GM23338 (cell line): ENCODE results near the gene RNGTT. TPM values are rescaled to one million over a fixed set of nuclear protein-coding genes. Genes with fewer than 3 reads are reported as not detected.

Experiments used
- ATAC-seq: fragments of 200-7000 bp; cut with Tn5 transposase; 3 replicates; pipeline ENCODE4 v1.9.1; 2020
- DNase-seq: peaks from one replicate; pipeline ENCODE4 v3.0.0-alpha.2; 2015; ENCODE audit warnings: low spot score
- H2AFZ ChIP-seq: fragments of 200-600 bp; sonication (generic); 2 replicates; pipeline ENCODE4 v1.8.0; 2016; ENCODE audit warnings: antibody characterized with exemption, mild to moderate bottlenecking, moderate library complexity
- H3F3A ChIP-seq: fragments of 200-600 bp; sonication (generic); replicated peaks from 2 replicates; pipeline ENCODE4 v1.8.0; 2017; ENCODE audit warnings: antibody characterized with exemption, mixed run types, low read depth
- H3K27ac ChIP-seq: fragments of 200-600 bp; sonication (generic); 2 replicates; pipeline ENCODE4 v1.6.1; 2016; ENCODE audit warnings: low read depth
- H3K27me3 ChIP-seq: fragments of 200-600 bp; sonication (generic); 2 replicates; pipeline ENCODE4 v1.8.0; 2016; ENCODE audit warnings: mild to moderate bottlenecking, mixed run types, moderate library complexity; ENCODE audit not compliant: insufficient read depth
- H3K36me3 ChIP-seq: fragments of 200-600 bp; sonication (generic); 2 replicates; pipeline ENCODE4 v1.8.0; 2016; ENCODE audit warnings: mild to moderate bottlenecking; ENCODE audit not compliant: insufficient read depth
- H3K4me1 ChIP-seq: fragments of 200-600 bp; sonication (generic); 2 replicates; pipeline ENCODE4 v1.8.0; 2016; ENCODE audit warnings: mild to moderate bottlenecking, moderate library complexity; ENCODE audit not compliant: insufficient read depth
- H3K4me2 ChIP-seq: fragments of 200-600 bp; sonication (generic); 2 replicates; pipeline ENCODE4 v1.7.1; 2017; ENCODE audit warnings: mixed run types
- H3K4me3 ChIP-seq: fragments of 200-600 bp; sonication (generic); 2 replicates; pipeline ENCODE4 v1.6.1; 2016; ENCODE audit warnings: mixed run types
- H3K79me2 ChIP-seq: fragments of 200-600 bp; sonication (generic); replicated peaks from 2 replicates; pipeline ENCODE4 v1.8.0; 2017; ENCODE audit warnings: mild to moderate bottlenecking; ENCODE audit not compliant: insufficient read depth
- H3K9me2 ChIP-seq: fragments of 200-600 bp; sonication (generic); 2 replicates; pipeline ENCODE4 v1.8.0; 2017; ENCODE audit not compliant: insufficient read depth
- H4K20me1 ChIP-seq: fragments of 200-600 bp; sonication (generic); replicated peaks from 2 replicates; pipeline ENCODE4 v1.8.0; 2017; ENCODE audit warnings: mild to moderate bottlenecking; ENCODE audit not compliant: insufficient read depth
- H3K27ac Mint-ChIP-seq: 2 replicates; pipeline ENCODE4 v1.8.0; 2020; ENCODE audit warnings: inconsistent platforms, mild to moderate bottlenecking, moderate library complexity, mixed read lengths
- H3K27me3 Mint-ChIP-seq: 3 replicates; pipeline ENCODE4 v1.8.0; 2022; ENCODE audit warnings: low read depth, mild to moderate bottlenecking, moderate library complexity, mixed read lengths, inconsistent platforms; ENCODE audit not compliant: insufficient read depth, poor library complexity
- H3K36me3 Mint-ChIP-seq: 3 replicates; pipeline ENCODE4 v1.8.0; 2021; ENCODE audit warnings: low read depth, mild to moderate bottlenecking, inconsistent platforms, moderate library complexity, mixed read lengths
- H3K4me1 Mint-ChIP-seq: 3 replicates; pipeline ENCODE4 v1.8.0; 2020; ENCODE audit warnings: mild to moderate bottlenecking, inconsistent platforms, mixed read lengths
- H3K4me3 Mint-ChIP-seq: 3 replicates; pipeline ENCODE4 v1.8.0; 2021; ENCODE audit warnings: moderate library complexity, mild to moderate bottlenecking, inconsistent platforms, mixed read lengths
- H3K9me3 Mint-ChIP-seq: 3 replicates; pipeline ENCODE4 v1.8.0; 2020; ENCODE audit warnings: moderate library complexity, mild to moderate bottlenecking, inconsistent platforms, mixed read lengths
- CREB1 ChIP-seq: fragments of 250-450 bp; sonication (Bioruptor Pico); IDR thresholded peaks from 2 replicates; pipeline ENCODE4 v1.5.0; 2020; ENCODE audit warnings: low read depth, mild to moderate bottlenecking, moderate library complexity
- CTCF ChIP-seq, 2 experiments: fragments of 200-600 bp in 1 of 2; sonication (generic) in 1 of 2; conservative IDR thresholded peaks; 2 replicates each; pipeline versions ENCODE4 v1.5.1 to v1.6.1; 2016 to 2017; ENCODE audit warnings: antibody characterized with exemption in 2 of 2, low read depth in 2 of 2, mild to moderate bottlenecking in 2 of 2, moderate library complexity in 1 of 2
- EZH2 ChIP-seq: fragments of 200-600 bp; sonication (generic); IDR thresholded peaks from one replicate; pipeline ENCODE4 v1.8.0; 2017; ENCODE audit warnings: antibody characterized with exemption, mild to moderate bottlenecking, low read depth; ENCODE audit not compliant: unreplicated experiment
- EZH2phosphoT487 ChIP-seq: fragments of 200-600 bp; sonication (generic); IDR thresholded peaks from one replicate; pipeline ENCODE4 v1.8.1; 2018; ENCODE audit warnings: antibody characterized with exemption; ENCODE audit not compliant: unreplicated experiment
- JUNB ChIP-seq: IDR thresholded peaks from one replicate; pipeline ENCODE4 v1.6.1; 2016; ENCODE audit warnings: antibody characterized with exemption; ENCODE audit not compliant: unreplicated experiment
- NANOG ChIP-seq: IDR thresholded peaks from 2 replicates; pipeline ENCODE4 v1.6.1; 2016; ENCODE audit warnings: antibody characterized with exemption, borderline replicate concordance
- POLR2AphosphoS5 ChIP-seq: IDR thresholded peaks from 2 replicates; pipeline ENCODE4 v1.6.1; 2016; ENCODE audit warnings: antibody characterized with exemption, low read depth
- STAT1 ChIP-seq: IDR thresholded peaks from one replicate; pipeline ENCODE4 v1.6.1; 2016; ENCODE audit warnings: antibody characterized with exemption; ENCODE audit not compliant: unreplicated experiment
- ZNF114 ChIP-seq: fragments of 250-450 bp; sonication (Bioruptor Pico); IDR thresholded peaks from 2 replicates; pipeline ENCODE4 v1.5.0; 2020; ENCODE audit warnings: mild to moderate bottlenecking, moderate library complexity
- ZNF331 ChIP-seq: fragments of 250-450 bp; sonication (Bioruptor Pico); IDR thresholded peaks from 2 replicates; pipeline ENCODE4 v1.5.0; 2020; ENCODE audit warnings: low read depth, mild to moderate bottlenecking, moderate library complexity
- polyA plus RNA-seq: library from polyadenylated mRNA; unstranded; fragments of >200 nt; fragmentation: Nextera tagmentation; extraction: Ambion mirVana; gene quantifications from 2 replicates; pipeline ENCODE4 v1.2.1, GENCODE V29; 2016
- total RNA-seq: library from RNA; depleted of rRNA; stranded (reverse); fragments of >200 nt; shearing (Covaris generic); gene quantifications from 2 replicates; pipeline ENCODE4 v1.2.3, GENCODE V29; 2014
- TF ChIP-seq, protein P1 (sequence below): IDR thresholded peaks from 2 replicates; pipeline ENCODE4 v1.6.1; 2016; ENCODE audit warnings: antibody characterized with exemption
- TF ChIP-seq, protein P2 (sequence below): IDR thresholded peaks from one replicate; pipeline ENCODE4 v1.6.1; 2018; ENCODE audit warnings: antibody characterized with exemption; ENCODE audit not compliant: unreplicated experiment
- TF ChIP-seq, protein P3 (sequence below): fragments of 250-450 bp; sonication (Bioruptor Pico); IDR thresholded peaks from 2 replicates; pipeline ENCODE4 v1.5.0; 2020; ENCODE audit warnings: mild to moderate bottlenecking, moderate library complexity

RNGTT gene
- total and polyA plus RNA-seq, 2 experiments from 2014 or later = 11.2 to 29.2 TPM

GRCh38 chr6:88662163-88662580, 301.2 kb downstream of the RNGTT start:
- ATAC-seq = no peak
- no peaks in the 10 kb centered on the region; the same call in 1 of the 2 replicates for H3K9me2 ChIP-seq
- H3K36me3 ChIP-seq = no peaks in the 10 kb centered on the region
- H3K4me3 ChIP-seq = no peak overlapping the region
- DNase-seq = no peak
- no peaks in the 10 kb centered on the region for H3F3A ChIP-seq
- H3K4me3 Mint-ChIP-seq = no peak overlapping the region
- H3K4me1 ChIP-seq = no peaks in the 10 kb centered on the region
- peaks cover 24% of the 10 kb centered on the region for H3K9me3 Mint-ChIP-seq
- no peak overlapping the region for H2AFZ ChIP-seq
- H3K36me3 Mint-ChIP-seq = peaks cover 53% of the 10 kb centered on the region
- no peaks in the 10 kb centered on the region for H3K79me2 ChIP-seq
- H4K20me1 ChIP-seq = no peaks in the 10 kb centered on the region
- no peak overlapping the region for H3K27ac ChIP-seq
- H3K27me3 ChIP-seq = no peaks in the 10 kb centered on the region
- no peak overlapping the region for H3K4me2 ChIP-seq
- H3K27ac Mint-ChIP-seq = no peak overlapping the region
- no peaks in the 10 kb centered on the region for H3K4me1 Mint-ChIP-seq
- H3K27me3 Mint-ChIP-seq = peaks cover 2% of the 10 kb centered on the region
- TF ChIP-seq STAT1 (no peak), NANOG (no peak), ZNF331 (no peak), CTCF (conservative IDR thresholded peaks at IDR 0.05; ENCODE audit: low read depth in 2 of 2) (no peak), POLR2AphosphoS5 (no peak), EZH2 (no peak), EZH2phosphoT487 (no peak), ZNF114 (CRISPR knock-in tag) (no peak), CREB1 (CRISPR knock-in tag) (no peak), JUNB (no peak)
- TF ChIP-seq, protein P1, sequence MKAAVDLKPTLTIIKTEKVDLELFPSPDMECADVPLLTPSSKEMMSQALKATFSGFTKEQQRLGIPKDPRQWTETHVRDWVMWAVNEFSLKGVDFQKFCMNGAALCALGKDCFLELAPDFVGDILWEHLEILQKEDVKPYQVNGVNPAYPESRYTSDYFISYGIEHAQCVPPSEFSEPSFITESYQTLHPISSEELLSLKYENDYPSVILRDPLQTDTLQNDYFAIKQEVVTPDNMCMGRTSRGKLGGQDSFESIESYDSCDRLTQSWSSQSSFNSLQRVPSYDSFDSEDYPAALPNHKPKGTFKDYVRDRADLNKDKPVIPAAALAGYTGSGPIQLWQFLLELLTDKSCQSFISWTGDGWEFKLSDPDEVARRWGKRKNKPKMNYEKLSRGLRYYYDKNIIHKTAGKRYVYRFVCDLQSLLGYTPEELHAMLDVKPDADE = no peak
- TF ChIP-seq, protein P2, sequence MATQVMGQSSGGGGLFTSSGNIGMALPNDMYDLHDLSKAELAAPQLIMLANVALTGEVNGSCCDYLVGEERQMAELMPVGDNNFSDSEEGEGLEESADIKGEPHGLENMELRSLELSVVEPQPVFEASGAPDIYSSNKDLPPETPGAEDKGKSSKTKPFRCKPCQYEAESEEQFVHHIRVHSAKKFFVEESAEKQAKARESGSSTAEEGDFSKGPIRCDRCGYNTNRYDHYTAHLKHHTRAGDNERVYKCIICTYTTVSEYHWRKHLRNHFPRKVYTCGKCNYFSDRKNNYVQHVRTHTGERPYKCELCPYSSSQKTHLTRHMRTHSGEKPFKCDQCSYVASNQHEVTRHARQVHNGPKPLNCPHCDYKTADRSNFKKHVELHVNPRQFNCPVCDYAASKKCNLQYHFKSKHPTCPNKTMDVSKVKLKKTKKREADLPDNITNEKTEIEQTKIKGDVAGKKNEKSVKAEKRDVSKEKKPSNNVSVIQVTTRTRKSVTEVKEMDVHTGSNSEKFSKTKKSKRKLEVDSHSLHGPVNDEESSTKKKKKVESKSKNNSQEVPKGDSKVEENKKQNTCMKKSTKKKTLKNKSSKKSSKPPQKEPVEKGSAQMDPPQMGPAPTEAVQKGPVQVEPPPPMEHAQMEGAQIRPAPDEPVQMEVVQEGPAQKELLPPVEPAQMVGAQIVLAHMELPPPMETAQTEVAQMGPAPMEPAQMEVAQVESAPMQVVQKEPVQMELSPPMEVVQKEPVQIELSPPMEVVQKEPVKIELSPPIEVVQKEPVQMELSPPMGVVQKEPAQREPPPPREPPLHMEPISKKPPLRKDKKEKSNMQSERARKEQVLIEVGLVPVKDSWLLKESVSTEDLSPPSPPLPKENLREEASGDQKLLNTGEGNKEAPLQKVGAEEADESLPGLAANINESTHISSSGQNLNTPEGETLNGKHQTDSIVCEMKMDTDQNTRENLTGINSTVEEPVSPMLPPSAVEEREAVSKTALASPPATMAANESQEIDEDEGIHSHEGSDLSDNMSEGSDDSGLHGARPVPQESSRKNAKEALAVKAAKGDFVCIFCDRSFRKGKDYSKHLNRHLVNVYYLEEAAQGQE = no peak
- TF ChIP-seq, protein P3, sequence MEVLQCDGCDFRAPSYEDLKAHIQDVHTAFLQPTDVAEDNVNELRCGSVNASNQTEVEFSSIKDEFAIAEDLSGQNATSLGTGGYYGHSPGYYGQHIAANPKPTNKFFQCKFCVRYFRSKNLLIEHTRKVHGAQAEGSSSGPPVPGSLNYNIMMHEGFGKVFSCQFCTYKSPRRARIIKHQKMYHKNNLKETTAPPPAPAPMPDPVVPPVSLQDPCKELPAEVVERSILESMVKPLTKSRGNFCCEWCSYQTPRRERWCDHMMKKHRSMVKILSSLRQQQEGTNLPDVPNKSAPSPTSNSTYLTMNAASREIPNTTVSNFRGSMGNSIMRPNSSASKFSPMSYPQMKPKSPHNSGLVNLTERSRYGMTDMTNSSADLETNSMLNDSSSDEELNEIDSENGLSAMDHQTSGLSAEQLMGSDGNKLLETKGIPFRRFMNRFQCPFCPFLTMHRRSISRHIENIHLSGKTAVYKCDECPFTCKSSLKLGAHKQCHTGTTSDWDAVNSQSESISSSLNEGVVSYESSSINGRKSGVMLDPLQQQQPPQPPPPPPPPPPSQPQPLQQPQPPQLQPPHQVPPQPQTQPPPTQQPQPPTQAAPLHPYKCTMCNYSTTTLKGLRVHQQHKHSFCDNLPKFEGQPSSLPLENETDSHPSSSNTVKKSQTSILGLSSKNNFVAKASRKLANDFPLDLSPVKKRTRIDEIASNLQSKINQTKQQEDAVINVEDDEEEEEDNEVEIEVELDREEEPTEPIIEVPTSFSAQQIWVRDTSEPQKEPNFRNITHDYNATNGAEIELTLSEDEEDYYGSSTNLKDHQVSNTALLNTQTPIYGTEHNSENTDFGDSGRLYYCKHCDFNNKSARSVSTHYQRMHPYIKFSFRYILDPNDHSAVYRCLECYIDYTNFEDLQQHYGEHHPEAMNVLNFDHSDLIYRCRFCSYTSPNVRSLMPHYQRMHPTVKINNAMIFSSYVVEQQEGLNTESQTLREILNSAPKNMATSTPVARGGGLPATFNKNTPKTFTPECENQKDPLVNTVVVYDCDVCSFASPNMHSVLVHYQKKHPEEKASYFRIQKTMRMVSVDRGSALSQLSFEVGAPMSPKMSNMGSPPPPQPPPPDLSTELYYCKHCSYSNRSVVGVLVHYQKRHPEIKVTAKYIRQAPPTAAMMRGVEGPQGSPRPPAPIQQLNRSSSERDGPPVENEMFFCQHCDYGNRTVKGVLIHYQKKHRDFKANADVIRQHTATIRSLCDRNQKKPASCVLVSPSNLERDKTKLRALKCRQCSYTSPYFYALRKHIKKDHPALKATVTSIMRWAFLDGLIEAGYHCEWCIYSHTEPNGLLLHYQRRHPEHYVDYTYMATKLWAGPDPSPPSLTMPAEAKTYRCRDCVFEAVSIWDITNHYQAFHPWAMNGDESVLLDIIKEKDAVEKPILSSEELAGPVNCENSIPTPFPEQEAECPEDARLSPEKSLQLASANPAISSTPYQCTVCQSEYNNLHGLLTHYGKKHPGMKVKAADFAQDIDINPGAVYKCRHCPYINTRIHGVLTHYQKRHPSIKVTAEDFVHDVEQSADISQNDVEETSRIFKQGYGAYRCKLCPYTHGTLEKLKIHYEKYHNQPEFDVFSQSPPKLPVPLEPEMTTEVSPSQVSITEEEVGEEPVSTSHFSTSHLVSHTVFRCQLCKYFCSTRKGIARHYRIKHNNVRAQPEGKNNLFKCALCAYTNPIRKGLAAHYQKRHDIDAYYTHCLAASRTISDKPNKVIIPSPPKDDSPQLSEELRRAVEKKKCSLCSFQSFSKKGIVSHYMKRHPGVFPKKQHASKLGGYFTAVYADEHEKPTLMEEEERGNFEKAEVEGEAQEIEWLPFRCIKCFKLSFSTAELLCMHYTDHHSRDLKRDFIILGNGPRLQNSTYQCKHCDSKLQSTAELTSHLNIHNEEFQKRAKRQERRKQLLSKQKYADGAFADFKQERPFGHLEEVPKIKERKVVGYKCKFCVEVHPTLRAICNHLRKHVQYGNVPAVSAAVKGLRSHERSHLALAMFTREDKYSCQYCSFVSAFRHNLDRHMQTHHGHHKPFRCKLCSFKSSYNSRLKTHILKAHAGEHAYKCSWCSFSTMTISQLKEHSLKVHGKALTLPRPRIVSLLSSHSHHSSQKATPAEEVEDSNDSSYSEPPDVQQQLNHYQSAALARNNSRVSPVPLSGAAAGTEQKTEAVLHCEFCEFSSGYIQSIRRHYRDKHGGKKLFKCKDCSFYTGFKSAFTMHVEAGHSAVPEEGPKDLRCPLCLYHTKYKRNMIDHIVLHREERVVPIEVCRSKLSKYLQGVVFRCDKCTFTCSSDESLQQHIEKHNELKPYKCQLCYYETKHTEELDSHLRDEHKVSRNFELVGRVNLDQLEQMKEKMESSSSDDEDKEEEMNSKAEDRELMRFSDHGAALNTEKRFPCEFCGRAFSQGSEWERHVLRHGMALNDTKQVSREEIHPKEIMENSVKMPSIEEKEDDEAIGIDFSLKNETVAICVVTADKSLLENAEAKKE = no peak
